HG03571 (cell line): Measurements from ENCODE around the gene DNAAF3.

Experiments used
- ATAC-seq: cut with Tn5 transposase; IDR thresholded peaks from one replicate; pipeline ENCODE4 v1.9.1; 2021; ENCODE audit not compliant: unreplicated experiment

The DNAAF3 gene

DNA sequence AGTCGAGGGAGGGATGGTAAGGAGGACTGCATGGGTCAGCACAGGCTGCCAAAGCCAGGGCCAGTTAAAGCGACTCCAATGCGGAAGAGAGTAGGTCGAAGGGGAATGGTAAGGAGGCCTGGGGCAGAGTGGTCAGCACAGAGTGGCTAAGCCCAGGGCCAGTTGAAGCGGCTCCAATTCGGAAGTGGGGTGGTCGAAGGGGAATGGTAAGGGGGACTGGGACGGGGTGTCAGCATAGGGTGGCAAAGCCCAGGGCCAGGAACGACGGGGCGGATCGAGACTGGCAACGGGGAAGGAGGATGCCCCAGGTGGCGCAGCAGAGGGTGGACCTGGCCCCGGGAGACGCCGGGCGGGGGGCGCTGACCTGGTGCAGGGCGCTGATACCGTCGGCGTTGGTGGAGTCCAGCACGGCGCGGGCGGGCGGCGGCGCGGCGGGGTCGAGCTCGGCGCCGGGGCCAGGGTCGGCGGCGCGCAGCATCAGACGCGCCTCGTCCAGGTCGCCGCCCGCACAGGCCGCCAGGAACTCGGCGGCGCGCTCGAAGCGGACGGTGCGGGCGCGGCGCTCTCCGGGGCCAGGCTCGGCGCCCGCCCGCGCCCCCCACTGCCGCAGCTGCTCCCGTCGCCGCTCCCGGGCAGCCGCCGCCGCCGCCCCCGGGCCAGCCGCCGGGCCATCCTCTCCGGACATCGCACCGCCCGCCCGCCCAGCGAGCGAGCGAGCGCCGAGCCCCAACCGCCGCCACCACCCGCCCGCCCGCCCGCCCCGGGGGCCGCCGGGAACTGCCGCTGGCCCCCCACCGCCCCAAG, 49.4 kb downstream of the DNAAF3 start, which contains the start of gene PPP1R12C:
PPP1R12C (minus strand) TSS at position 779 of the 804 bp plus-strand sequence; CDS start at position 685, 94 bp downstream.
- ATAC-seq, result peak; percentile 4

DNA sequence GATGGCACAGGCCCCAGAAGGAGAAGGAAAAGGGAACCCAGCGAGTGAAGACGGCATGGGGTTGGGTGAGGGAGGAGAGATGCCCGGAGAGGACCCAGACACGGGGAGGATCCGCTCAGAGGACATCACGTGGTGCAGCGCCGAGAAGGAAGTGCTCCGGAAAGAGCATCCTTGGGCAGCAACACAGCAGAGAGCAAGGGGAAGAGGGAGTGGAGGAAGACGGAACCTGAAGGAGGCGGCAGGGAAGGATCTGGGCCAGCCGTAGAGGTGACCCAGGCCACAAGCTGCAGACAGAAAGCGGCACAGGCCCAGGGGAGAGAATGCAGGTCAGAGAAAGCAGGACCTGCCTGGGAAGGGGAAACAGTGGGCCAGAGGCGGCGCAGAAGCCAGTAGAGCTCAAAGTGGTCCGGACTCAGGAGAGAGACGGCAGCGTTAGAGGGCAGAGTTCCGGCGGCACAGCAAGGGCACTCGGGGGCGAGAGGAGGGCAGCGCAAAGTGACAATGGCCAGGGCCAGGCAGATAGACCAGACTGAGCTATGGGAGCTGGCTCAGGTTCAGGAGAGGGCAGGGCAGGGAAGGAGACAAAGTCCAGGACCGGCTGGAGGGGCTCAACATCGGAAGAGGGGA, 50.1 kb downstream of the DNAAF3 start:
- ATAC-seq, result no peak

DNA sequence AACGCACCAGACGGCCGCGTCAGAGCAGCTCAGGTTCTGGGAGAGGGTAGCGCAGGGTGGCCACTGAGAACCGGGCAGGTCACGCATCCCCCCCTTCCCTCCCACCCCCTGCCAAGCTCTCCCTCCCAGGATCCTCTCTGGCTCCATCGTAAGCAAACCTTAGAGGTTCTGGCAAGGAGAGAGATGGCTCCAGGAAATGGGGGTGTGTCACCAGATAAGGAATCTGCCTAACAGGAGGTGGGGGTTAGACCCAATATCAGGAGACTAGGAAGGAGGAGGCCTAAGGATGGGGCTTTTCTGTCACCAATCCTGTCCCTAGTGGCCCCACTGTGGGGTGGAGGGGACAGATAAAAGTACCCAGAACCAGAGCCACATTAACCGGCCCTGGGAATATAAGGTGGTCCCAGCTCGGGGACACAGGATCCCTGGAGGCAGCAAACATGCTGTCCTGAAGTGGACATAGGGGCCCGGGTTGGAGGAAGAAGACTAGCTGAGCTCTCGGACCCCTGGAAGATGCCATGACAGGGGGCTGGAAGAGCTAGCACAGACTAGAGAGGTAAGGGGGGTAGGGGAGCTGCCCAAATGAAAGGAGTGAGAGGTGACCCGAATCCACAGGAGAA, 50.9 kb downstream of the DNAAF3 start:
- ATAC-seq, result no peak

GRCh38 chr19:55114566-55115145, 51.8 kb downstream of the DNAAF3 start:
- no peak for ATAC-seq

DNA sequence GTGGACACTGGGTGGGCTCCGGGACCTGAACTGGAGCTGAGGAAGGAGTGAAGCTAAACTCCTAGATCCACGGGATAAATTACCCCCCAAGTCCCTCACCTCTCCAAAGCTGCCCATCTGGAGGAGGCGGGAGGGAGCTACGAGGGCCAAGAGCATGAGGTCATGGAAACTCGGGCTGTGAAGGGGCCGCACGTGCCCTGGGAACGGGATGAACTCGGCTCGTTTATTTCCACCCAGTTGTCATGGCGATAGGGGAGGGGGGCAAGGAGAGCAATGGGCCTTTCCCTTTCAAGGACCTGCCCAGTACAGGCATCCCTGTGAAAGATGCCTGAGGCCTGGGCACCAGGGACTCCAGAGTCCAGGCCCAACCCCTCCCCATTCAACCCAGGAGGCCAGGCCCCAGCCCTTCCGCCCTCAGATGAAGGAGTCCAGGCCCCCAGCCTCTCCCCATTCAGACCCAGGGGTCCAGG, 52.8 kb downstream of the DNAAF3 start:
- ATAC-seq, result no peak

DNA sequence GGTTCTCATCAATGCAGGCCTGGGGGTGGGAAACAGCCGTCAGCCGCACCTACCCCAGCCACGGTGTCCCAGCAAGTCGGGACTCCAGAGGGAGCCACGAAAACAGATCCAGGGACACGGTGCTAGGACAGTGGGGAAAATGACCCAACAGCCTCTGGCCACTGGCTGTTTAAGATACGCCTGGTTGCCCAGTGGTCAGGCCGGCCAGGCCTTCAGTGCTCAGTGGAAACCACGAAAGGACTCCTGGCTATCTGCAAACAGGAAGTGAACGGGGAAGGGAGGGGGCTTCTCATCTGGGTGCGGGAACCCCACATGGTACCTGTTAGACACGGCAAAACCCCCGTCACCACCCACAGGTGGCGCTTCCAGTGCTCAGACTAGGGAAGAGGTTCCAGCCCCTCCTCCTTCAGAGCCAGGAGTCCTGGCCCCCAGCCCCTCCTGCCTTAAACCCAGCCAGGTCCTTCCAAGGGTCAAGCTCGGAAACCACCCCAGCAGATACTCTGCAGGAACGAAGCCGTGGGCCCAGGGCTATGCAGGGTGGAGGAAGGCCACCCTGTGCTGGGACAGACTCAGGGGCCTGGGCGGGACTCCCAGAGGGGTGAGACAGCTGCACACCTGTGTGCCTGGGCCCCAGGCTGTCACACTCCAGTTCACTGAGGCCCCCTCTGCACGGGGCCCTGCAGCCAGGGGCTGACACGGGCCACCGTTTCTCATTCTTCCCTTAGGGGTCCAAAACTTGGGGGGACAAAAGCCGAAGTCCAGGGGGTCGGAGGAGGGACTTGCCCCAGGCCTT, 53.4 kb downstream of the DNAAF3 start:
- ATAC-seq, result no peak

DNA sequence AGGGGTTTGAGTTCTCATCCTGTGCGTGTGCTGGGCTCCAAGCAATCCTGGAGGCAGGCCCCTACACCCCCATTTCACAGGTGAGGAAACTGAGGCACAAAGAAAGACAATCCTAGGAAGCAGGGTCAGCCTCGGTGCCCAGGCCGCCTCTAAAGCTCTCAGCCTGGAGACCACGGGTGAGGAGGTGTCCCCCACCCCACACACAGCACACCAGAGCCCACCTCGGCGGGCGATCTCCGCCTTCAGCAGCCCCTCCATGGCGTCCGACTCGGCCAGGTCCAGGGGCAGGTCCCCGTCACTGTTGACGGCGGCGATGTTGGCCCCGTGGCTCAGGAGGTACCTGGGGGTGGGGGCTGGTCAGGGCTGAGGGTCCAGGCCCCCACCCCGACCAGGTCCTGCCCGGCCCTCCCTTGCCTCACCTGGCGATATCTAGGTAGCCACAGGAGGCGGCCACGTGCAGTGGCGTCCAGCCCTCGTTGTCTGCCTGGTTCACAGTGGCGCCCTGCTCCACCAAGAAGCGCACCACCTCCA, 54.1 kb downstream of the DNAAF3 start:
- ATAC-seq, result no peak

DNA sequence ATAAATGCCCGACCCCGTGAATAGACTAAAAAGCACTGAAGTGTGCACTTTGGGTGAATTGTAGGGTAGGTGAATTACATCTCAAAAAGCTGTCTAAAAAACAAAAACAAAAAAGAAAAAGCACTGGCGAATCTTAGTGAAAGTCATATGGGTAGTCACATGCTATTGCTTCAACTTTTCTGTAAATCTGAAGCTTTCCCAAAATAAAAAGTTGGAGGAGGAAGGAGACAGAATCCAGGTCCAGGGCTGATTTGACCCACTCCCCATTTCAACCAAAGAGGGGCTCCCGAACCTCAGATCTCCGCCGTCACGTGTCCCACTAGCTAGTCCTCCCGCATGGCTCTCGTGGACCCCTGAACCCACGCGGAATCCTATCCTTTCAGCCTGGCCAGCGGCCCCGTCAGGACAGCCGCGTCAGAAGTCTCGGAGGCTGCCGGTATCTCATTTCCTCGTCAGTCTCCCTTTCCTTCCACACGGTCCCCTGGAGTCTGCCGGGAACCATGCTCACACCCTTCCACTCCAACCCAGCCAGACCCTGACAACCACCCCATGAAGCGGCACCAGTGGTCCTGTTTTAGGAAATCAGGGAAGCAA, 55.1 kb downstream of the DNAAF3 start:
- no peak for ATAC-seq

- ATAC-seq, result no peak
These were observed 56.7 kb downstream of the DNAAF3 start for GRCh38 chr19:55109527-55110291.
